ENCODE results near the gene TRIM49D2.
"Not testable (repeated sequence)": the region's sequence is repeated elsewhere in the genome, so short reads cannot be mapped to it uniquely, and the experiment has no call there.

TRIM49D2 gene, protein sequence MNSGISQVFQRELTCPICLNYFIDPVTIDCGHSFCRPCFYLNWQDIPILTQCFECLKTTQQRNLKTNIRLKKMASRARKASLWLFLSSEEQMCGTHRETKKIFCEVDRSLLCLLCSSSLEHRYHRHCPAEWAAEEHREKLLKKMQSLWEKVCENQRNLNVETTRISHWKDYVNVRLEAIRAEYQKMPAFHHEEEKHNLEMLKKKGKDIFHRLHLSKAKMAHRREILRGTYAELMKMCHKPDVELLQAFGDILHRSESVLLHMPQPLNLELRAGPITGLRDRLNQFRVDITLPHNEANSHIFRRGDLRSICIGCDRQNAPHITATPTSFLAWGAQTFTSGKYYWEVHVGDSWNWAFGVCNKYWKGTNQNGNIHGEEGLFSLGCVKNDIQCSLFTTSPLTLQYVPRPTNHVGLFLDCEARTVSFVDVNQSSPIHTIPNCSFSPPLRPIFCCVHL

DNA sequence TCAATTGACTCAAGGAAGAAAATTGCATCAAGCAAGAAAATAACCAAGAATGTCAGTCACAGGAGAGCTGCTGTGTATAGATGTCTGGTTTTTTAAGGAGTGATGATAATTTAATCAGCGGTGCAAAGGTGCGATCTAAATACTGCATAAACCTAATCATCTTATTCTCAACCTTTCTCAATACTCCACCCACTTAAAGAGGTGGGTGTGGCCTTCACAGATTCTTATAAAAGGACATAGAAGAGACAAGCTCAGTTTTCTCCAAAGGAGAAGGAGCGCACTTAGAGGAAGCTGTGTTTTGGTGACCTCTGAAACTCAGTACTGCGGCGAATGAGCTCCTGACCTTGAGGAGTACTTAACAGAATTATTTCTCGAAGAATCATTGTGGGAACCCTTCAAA, at the start of gene TRIM49D2:
TRIM49D2 (plus strand) TSS at position 301 of the 400 bp plus-strand sequence. CDS start 2,698 bp downstream, outside the sequence.
- DNase-seq (ENCODE audit: low read depth, low spot score), result not testable (repeated sequence)

DNA sequence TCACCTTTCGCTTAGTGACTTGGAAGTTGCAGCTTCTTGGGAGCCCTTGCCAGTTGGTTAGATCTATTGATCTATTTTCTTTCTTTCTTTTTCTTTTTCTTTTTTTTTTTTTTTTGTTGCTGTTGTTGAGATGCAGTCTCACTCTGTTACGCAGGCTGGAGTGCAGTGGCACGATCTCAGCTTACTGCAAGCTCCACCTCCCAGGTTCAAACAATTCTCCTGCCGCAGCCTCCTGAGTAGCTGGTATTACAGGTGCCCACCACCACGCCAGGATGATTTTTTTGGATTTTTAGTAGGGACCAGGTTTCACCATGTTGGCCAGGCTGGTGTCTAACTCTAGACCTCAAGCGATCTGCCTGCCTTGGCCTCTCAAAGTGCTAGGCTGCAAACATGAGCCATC, 46.4 kb upstream of the TRIM49D2 start:
- not testable (repeated sequence) for DNase-seq (ENCODE audit: low read depth, low spot score)

DNA sequence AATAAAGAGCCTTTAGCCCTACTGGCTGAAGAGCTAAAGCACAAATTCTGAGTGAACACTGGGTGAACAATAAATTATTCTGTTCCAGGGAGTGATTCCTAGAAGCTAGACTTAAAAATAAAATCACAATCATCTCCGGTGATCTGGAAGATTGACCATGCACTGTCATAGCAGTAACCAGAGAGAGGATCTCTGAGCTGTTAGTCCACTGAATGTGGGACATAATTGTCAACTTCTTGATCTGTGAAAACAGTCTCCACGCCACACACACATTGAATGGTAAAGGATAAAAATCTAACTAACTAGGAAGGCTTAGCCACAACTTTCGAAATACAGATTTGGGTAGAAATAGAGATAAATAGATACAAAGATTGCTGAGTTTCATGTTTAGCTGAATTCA, 30.6 kb upstream of the TRIM49D2 start:
- DNase-seq (ENCODE audit: low read depth, low spot score), result not testable (repeated sequence)

DNA sequence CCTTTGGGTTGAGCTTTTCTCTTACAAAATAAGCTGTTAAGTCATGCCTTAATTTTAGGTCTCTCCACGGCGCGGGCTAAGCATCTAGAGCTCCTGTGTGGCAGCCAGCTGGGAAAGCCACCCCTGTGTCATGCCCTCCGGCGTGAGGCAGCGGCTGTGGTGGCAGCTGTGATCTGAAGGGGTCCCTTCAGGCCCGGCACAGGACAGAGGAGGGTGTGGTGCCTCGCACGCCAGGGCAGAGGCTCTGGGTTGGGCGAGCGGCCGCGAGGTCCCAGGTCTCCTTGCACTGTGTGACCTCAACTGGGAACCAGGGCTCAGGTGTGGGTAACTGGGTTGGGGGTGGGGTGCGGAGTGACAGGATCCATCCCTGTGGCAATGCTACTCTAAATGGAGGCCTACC, 23.1 kb upstream of the TRIM49D2 start:
- DNase-seq (ENCODE audit: low read depth, low spot score), result not testable (repeated sequence)

DNA sequence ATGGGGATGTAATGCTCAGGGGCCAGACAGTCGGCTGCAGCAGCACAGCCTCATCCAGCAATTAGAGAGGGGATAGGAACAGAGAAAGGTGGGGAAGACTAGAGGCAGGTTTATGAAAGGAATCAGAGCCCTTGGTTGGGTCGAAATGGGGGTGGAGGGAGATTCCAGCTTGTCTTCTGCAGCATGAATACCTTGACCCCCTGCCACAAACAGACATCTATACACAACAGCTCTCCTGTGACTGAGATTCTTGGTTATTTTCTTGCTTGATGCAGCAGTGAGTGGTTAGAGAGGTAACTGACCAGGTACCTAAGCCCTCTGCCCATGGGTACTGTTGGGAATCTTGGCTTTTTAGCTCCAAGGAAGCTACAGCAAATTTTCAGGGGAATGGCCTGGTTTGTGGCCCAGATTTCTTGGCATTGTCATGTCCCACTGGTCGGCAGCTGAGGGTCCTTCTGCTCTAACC, 1.6 kb upstream of the TRIM49D2 start, which contains the start of gene TRIM49D1:
TRIM49D1 (minus strand) TSS at position 51 of the 466 bp plus-strand sequence. CDS start 4,535 bp downstream, outside the sequence.
- no peak for DNase-seq (ENCODE audit: low read depth, low spot score)

DNA sequence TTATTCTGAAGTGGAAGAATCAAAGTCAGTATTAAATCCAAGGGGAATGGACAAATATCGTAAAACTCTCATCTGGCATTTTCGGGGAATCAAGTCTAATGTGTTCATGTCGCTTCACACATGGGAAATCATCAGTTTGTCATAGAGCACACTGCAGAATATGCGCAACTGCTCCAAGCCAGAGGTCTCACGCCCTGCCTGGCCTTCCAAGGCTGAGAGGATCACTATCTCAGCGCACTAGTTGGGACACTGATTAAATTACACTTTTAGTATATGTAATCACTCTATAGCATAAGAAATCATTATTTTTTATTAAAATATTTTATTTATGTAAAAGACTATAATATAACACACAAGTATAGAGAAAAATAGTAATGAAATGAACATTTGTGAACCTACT, 37.0 kb downstream of the TRIM49D2 start:
- not testable (repeated sequence) for DNase-seq (ENCODE audit: low read depth, low spot score)

DNA sequence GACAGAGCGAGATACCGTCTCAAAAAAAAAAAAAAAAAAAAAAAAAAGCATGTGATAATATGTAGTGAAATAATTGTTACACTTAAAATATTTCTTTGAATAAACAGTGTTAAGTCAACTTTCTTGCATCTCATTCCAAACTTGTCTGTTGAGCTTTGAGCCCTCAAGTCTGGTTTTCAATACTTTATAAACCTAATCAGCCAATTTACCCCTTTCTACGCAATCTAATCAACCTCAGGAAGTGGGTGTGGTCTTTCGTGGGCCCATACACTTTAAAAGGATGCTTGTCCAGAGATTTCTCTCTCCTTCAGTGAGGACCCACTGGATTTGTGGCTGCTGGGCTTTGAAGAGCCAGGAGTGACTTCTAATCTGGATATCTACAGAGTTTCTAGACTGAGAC, 41.9 kb downstream of the TRIM49D2 start, which contains the start of gene TRIM64:
TRIM64 (plus strand) TSS at position 301 of the 400 bp plus-strand sequence. CDS start 2,467 bp downstream, outside the sequence.
- not testable (repeated sequence) for DNase-seq (ENCODE audit: low read depth, low spot score)

Measured in activated naive CD8-positive, alpha-beta T cell treated with anti-CD3 and anti-CD28 coated beads, Interleukin-2, amount 50 U/mL, for 16 hours (primary cell).